Embryonic facial prominence (tissue), 1 donor: Measurements from ENCODE around the gene PRRX2.
"Not testable (repeated sequence)": the region's sequence is repeated elsewhere in the genome, so short reads cannot be mapped to it uniquely, and the experiment has no call there.

ENCODE experiments used
- DNase-seq: peaks from one replicate; pipeline ENCODE4 v3.0.0-alpha.2; 2016; ENCODE audit errors: extremely low spot score

PRRX2 gene

GRCh38 chr9:129732100-129732499 lies 66.7 kb downstream of the PRRX2 start:
- no peak for DNase-seq

- DNase-seq = no peak
Observed at GRCh38 chr9:129732946-129733631, 67.6 kb downstream of the PRRX2 start.

GRCh38 chr9:129733632-129733953 lies 68.1 kb downstream of the PRRX2 start:
- DNase-seq = no peak

GRCh38 chr9:129735546-129735945 lies 70.1 kb downstream of the PRRX2 start:
- DNase-seq = no peak

GRCh38 chr9:129736334-129736733 lies 70.9 kb downstream of the PRRX2 start:
- no peak for DNase-seq

- DNase-seq = no peak
Observed at GRCh38 chr9:129737479-129738274, 72.2 kb downstream of the PRRX2 start.

- DNase-seq = no peak
Observed at GRCh38 chr9:129739432-129739831, 74.0 kb downstream of the PRRX2 start.

- no peak for DNase-seq
Observed at GRCh38 chr9:129740174-129740573, 74.7 kb downstream of the PRRX2 start.

GRCh38 chr9:129740666-129741464 lies 75.4 kb downstream of the PRRX2 start:
- no peak for DNase-seq

GRCh38 chr9:129745200-129745599 lies 79.8 kb downstream of the PRRX2 start:
- no peak for DNase-seq

- no peak for DNase-seq
Observed at GRCh38 chr9:129746092-129746777, 80.8 kb downstream of the PRRX2 start.

- DNase-seq = no peak
Observed at GRCh38 chr9:129748249-129748648, 82.8 kb downstream of the PRRX2 start.

- DNase-seq = not testable (repeated sequence)
Observed at GRCh38 chr9:129749052-129749451, 83.6 kb downstream of the PRRX2 start.

GRCh38 chr9:129749575-129749974 lies 84.1 kb downstream of the PRRX2 start:
- no peak for DNase-seq

- DNase-seq = no peak
Observed at GRCh38 chr9:129750013-129750638, 84.7 kb downstream of the PRRX2 start.

- no peak for DNase-seq
Observed at GRCh38 chr9:129751841-129752801, 86.7 kb downstream of the PRRX2 start.

- DNase-seq = peak; percentile 68
Observed at GRCh38 chr9:129752900-129753729, 87.7 kb downstream of the PRRX2 start, which contains the start of gene PTGES. TSS of gene PTGES (minus strand) at chr9:129753042. CDS start at chr9:129753012, 30 bp downstream.

- no peak for DNase-seq
Observed at GRCh38 chr9:129755151-129755550, 89.7 kb downstream of the PRRX2 start.

- DNase-seq = no peak
Observed at GRCh38 chr9:129756191-129756590, 90.7 kb downstream of the PRRX2 start.
